Osteoblast (primary cell): ENCODE results near the gene MAP4K4. TPM values are rescaled to one million over a fixed set of nuclear protein-coding genes. Genes with fewer than 3 reads are reported as not detected.

Source experiments
- DNase-seq: peaks from one replicate; pipeline ENCODE4 v3.0.0; 2011; ENCODE audit warnings: low spot score, mixed read lengths; ENCODE audit not compliant: insufficient read length; ENCODE audit errors: missing footprints
- H2AFZ ChIP-seq: 2 replicates; pipeline ENCODE4 v1.6.0; 2011; ENCODE audit warnings: mild to moderate bottlenecking, low read length
- H3K27ac ChIP-seq: 2 replicates; pipeline ENCODE4 v1.5.1; 2011; ENCODE audit warnings: mild to moderate bottlenecking, low read depth, low read length, moderate library complexity
- H3K27me3 ChIP-seq: 2 replicates; pipeline ENCODE4 v1.6.0; 2012; ENCODE audit warnings: mild to moderate bottlenecking, control low read depth, inconsistent platforms, low read length, moderate library complexity; ENCODE audit not compliant: insufficient read depth
- H3K36me3 ChIP-seq: 2 replicates; pipeline ENCODE4 v1.5.1; 2011; ENCODE audit warnings: mild to moderate bottlenecking, low read length, control low read depth, moderate library complexity; ENCODE audit not compliant: insufficient read depth
- H3K4me1 ChIP-seq: 2 replicates; pipeline ENCODE4 v1.5.1; 2011; ENCODE audit warnings: mild to moderate bottlenecking, low read length, control low read depth, moderate library complexity; ENCODE audit not compliant: insufficient read depth
- H3K4me2 ChIP-seq: 2 replicates; pipeline ENCODE4 v1.6.0; 2011; ENCODE audit warnings: mild to moderate bottlenecking, low read length; ENCODE audit not compliant: insufficient read depth
- H3K4me3 ChIP-seq: fragments of 200-600 bp; sonication (generic); 3 replicates; pipeline ENCODE4 v1.5.1; 2012; ENCODE audit warnings: mild to moderate bottlenecking, low read length, inconsistent platforms; ENCODE audit not compliant: insufficient read depth
- H3K79me2 ChIP-seq: 2 replicates; pipeline ENCODE4 v1.6.0; 2012; ENCODE audit warnings: mild to moderate bottlenecking, low read length, control low read depth, inconsistent platforms; ENCODE audit not compliant: insufficient read depth
- H3K9me3 ChIP-seq: 2 replicates; pipeline ENCODE4 v1.5.1; 2011; ENCODE audit warnings: low read depth, low read length, control low read depth
- H4K20me1 ChIP-seq: 2 replicates; pipeline ENCODE4 v1.6.0; 2012; ENCODE audit warnings: mild to moderate bottlenecking, low read length, control low read depth; ENCODE audit not compliant: insufficient read depth
- CTCF ChIP-seq: IDR thresholded peaks from 2 replicates; pipeline ENCODE4 v1.5.1; 2011; ENCODE audit warnings: mild to moderate bottlenecking, low read depth, low read length, moderate library complexity; ENCODE audit errors: extremely low read depth
- total RNA-seq: library from RNA; depleted of rRNA; stranded (reverse); fragments of >200 nt; gene quantifications from 2 replicates; pipeline ENCODE4 v1.2.3, GENCODE V29; 2012

The MAP4K4 gene
- total RNA-seq, 1 donor = 231 TPM

GRCh38 chr2:101843048-101843447, 145.5 kb downstream of the MAP4K4 start:
- TF ChIP-seq CTCF = no peak
- Histone ChIP-seq H3K79me2 (peaks cover 71% of the 10 kb centered on the region), H4K20me1 (peaks cover 20% of the 10 kb centered on the region), H3K4me2 (peak overlapping the region; percentile 63), H3K9me3 (no peaks in the 10 kb centered on the region), H3K4me1 (peaks cover 43% of the 10 kb centered on the region), H3K27me3 (no peaks in the 10 kb centered on the region), H3K4me3 (no peak overlapping the region), H2AFZ (no peak overlapping the region), H3K36me3 (peaks cover 79% of the 10 kb centered on the region), H3K27ac (peak overlapping the region; percentile 86)
- DNase-seq = no peak

GRCh38 chr2:101843471-101843870, 146.0 kb downstream of the MAP4K4 start:
- Histone ChIP-seq H3K79me2 (peaks cover 71% of the 10 kb centered on the region), H4K20me1 (peaks cover 21% of the 10 kb centered on the region), H3K9me3 (no peaks in the 10 kb centered on the region), H3K36me3 (peaks cover 79% of the 10 kb centered on the region), H3K27me3 (no peaks in the 10 kb centered on the region), H2AFZ (no peak overlapping the region), H3K27ac (peak overlapping the region; percentile 86), H3K4me3 (no peak overlapping the region), H3K4me1 (peaks cover 48% of the 10 kb centered on the region), H3K4me2 (peak overlapping the region; percentile 63)
- no peak for TF ChIP-seq CTCF
- DNase-seq = no peak

- DNase-seq = peak; percentile 68
- H3K4me1 ChIP-seq = peaks cover 54% of the 10 kb centered on the region
- peak overlapping the region; percentile 86 for H3K27ac ChIP-seq
- no peak overlapping the region for H2AFZ ChIP-seq
- H3K36me3 ChIP-seq = peaks cover 75% of the 10 kb centered on the region
- H4K20me1 ChIP-seq = peaks cover 21% of the 10 kb centered on the region
- H3K79me2 ChIP-seq = peaks cover 72% of the 10 kb centered on the region
- peak overlapping the region; percentile 63 for H3K4me2 ChIP-seq
- TF ChIP-seq CTCF = no peak
- peak overlapping the region; percentile 17 for H3K4me3 ChIP-seq
- H3K27me3 ChIP-seq = no peaks in the 10 kb centered on the region
- H3K9me3 ChIP-seq = no peaks in the 10 kb centered on the region
Observed at GRCh38 chr2:101844055-101844635, 146.6 kb downstream of the MAP4K4 start.

- Histone ChIP-seq H3K4me3 (no peak overlapping the region), H3K79me2 (peaks cover 71% of the 10 kb centered on the region), H3K27me3 (no peaks in the 10 kb centered on the region), H3K4me2 (no peak overlapping the region), H2AFZ (no peak overlapping the region), H3K9me3 (no peaks in the 10 kb centered on the region), H4K20me1 (peaks cover 21% of the 10 kb centered on the region), H3K27ac (no peak overlapping the region), H3K4me1 (peaks cover 66% of the 10 kb centered on the region), H3K36me3 (peaks cover 75% of the 10 kb centered on the region)
- no peak for TF ChIP-seq CTCF
- DNase-seq = no peak
Observed at GRCh38 chr2:101846973-101847372, 149.5 kb downstream of the MAP4K4 start.
